Neural cell (in vitro differentiated cells): ENCODE results near the gene COL16A1. TPM values are rescaled to one million over a fixed set of nuclear protein-coding genes. Genes with fewer than 3 reads are reported as not detected.

ENCODE experiments used
- H2AFZ ChIP-seq: fragments of 200-600, 300-800 bp; sonication (generic), shearing (Covaris generic); 2 replicates; pipeline ENCODE4 v1.6.0; 2014; ENCODE audit warnings: low read depth, mild to moderate bottlenecking, antibody characterized with exemption, low read length, moderate library complexity
- H3F3A ChIP-seq: fragments of 200-600 bp; shearing (Covaris generic); 2 replicates; pipeline ENCODE4 v1.6.1; 2016; ENCODE audit warnings: mild to moderate bottlenecking, moderate library complexity, mixed read lengths, antibody characterized with exemption, low read length; ENCODE audit not compliant: insufficient read depth, poor library complexity, severe bottlenecking
- H3K27ac ChIP-seq: fragments of 200-600, 300-800 bp; sonication (generic), shearing (Covaris generic); 2 replicates; pipeline ENCODE4 v1.5.1; 2014; ENCODE audit warnings: mild to moderate bottlenecking, low read length, moderate library complexity
- H3K27me3 ChIP-seq: fragments of 300-800, 200-600 bp; sonication (generic), shearing (Covaris generic); 2 replicates; pipeline ENCODE4 v1.6.0; 2014; ENCODE audit warnings: mild to moderate bottlenecking, low read depth, low read length, moderate library complexity; ENCODE audit not compliant: insufficient read depth
- H3K36me3 ChIP-seq: fragments of 300-800, 200-600 bp; sonication (generic), shearing (Covaris generic); 2 replicates; pipeline ENCODE4 v1.5.1; 2014; ENCODE audit warnings: mild to moderate bottlenecking, antibody characterized with exemption, low read length, moderate library complexity; ENCODE audit not compliant: insufficient read depth
- H3K4me2 ChIP-seq: fragments of 300-800, 200-600 bp; sonication (generic), shearing (Covaris generic); 2 replicates; pipeline ENCODE4 v1.6.0; 2014; ENCODE audit warnings: mild to moderate bottlenecking, low read length
- H3K4me3 ChIP-seq: fragments of 300-800, 200-600 bp; sonication (generic), shearing (Covaris generic); 2 replicates; pipeline ENCODE4 v1.5.1; 2014; ENCODE audit warnings: mild to moderate bottlenecking, low read length, moderate library complexity
- H3K79me2 ChIP-seq: fragments of 200-600 bp; shearing (Covaris generic); replicated peaks from 2 replicates; pipeline ENCODE4 v1.6.0; 2014; ENCODE audit warnings: mild to moderate bottlenecking, low read length, moderate library complexity; ENCODE audit not compliant: insufficient read depth
- H3K9ac ChIP-seq: fragments of 300-800, 200-600 bp; sonication (generic), shearing (Covaris generic); 2 replicates; pipeline ENCODE4 v1.6.1; 2016; ENCODE audit warnings: mild to moderate bottlenecking, low read length, mixed read lengths
- H3K9me2 ChIP-seq: fragments of 200-600 bp; shearing (Covaris generic); 2 replicates; pipeline ENCODE4 v1.6.1; 2016; ENCODE audit warnings: mild to moderate bottlenecking, low read length, mixed read lengths; ENCODE audit not compliant: insufficient read depth
- H3K9me3 ChIP-seq: fragments of 200-600, 300-800 bp; sonication (generic), shearing (Covaris generic); 2 replicates; pipeline ENCODE4 v1.6.1; 2016; ENCODE audit warnings: mild to moderate bottlenecking, mixed run types, low read length, moderate library complexity, mixed read lengths
- H4K20me1 ChIP-seq: fragments of 200-600 bp; shearing (Covaris generic); 2 replicates; pipeline ENCODE4 v1.6.1; 2016; ENCODE audit warnings: mild to moderate bottlenecking, mixed run types; ENCODE audit not compliant: insufficient read depth
- EP300 ChIP-seq: fragments of 450-650 bp; conservative IDR thresholded peaks from 2 replicates; pipeline ENCODE4 v1.6.1; 2014; ENCODE audit warnings: antibody characterized with exemption, mild to moderate bottlenecking, moderate library complexity; ENCODE audit not compliant: poor library complexity, severe bottlenecking
- EZH2 ChIP-seq: fragments of 200-600, 300-800 bp; shearing (Covaris generic), sonication (generic); IDR thresholded peaks from 2 replicates; pipeline ENCODE4 v1.6.1; 2014; ENCODE audit warnings: antibody characterized with exemption, low read length, borderline replicate concordance, mild to moderate bottlenecking; ENCODE audit not compliant: insufficient read depth, poor library complexity, severe bottlenecking
- MXI1 ChIP-seq: fragments of 450-650 bp; conservative IDR thresholded peaks from 2 replicates; pipeline ENCODE4 v1.6.1; 2014; ENCODE audit warnings: antibody characterized with exemption, mild to moderate bottlenecking; ENCODE audit not compliant: poor library complexity, severe bottlenecking
- POLR2AphosphoS5 ChIP-seq: IDR thresholded peaks from 2 replicates; pipeline ENCODE4 v1.6.1; 2012
- RAD21 ChIP-seq: fragments of 450-650 bp; conservative IDR thresholded peaks from 2 replicates; pipeline ENCODE4 v1.6.1; 2014; ENCODE audit warnings: antibody characterized with exemption, mild to moderate bottlenecking, moderate library complexity
- REST ChIP-seq: IDR thresholded peaks from 2 replicates; pipeline ENCODE4 v1.6.1; 2012; ENCODE audit warnings: borderline replicate concordance
- SMC3 ChIP-seq: fragments of 450-650 bp; conservative IDR thresholded peaks from 2 replicates; pipeline ENCODE4 v1.6.1; 2014; ENCODE audit warnings: antibody characterized with exemption, mild to moderate bottlenecking, moderate library complexity; ENCODE audit not compliant: poor library complexity
- TAF1 ChIP-seq: IDR thresholded peaks from 2 replicates; pipeline ENCODE4 v1.6.1; 2012; ENCODE audit warnings: low read depth
- polyA plus RNA-seq: library from polyadenylated mRNA; depleted of rRNA; stranded (reverse); fragments of >200 nt; gene quantifications from 2 replicates; pipeline ENCODE4 v1.2.3, GENCODE V29; 2014
- TF ChIP-seq, protein P1 (sequence below): fragments of 450-650 bp; IDR thresholded peaks from 2 replicates; pipeline ENCODE4 v1.5.1; 2014; ENCODE audit warnings: antibody characterized with exemption, mild to moderate bottlenecking, moderate library complexity; ENCODE audit not compliant: poor library complexity, severe bottlenecking

COL16A1 gene
- polyA plus RNA-seq, 1 donor from 2014 or later, result 3.4 TPM

DNA sequence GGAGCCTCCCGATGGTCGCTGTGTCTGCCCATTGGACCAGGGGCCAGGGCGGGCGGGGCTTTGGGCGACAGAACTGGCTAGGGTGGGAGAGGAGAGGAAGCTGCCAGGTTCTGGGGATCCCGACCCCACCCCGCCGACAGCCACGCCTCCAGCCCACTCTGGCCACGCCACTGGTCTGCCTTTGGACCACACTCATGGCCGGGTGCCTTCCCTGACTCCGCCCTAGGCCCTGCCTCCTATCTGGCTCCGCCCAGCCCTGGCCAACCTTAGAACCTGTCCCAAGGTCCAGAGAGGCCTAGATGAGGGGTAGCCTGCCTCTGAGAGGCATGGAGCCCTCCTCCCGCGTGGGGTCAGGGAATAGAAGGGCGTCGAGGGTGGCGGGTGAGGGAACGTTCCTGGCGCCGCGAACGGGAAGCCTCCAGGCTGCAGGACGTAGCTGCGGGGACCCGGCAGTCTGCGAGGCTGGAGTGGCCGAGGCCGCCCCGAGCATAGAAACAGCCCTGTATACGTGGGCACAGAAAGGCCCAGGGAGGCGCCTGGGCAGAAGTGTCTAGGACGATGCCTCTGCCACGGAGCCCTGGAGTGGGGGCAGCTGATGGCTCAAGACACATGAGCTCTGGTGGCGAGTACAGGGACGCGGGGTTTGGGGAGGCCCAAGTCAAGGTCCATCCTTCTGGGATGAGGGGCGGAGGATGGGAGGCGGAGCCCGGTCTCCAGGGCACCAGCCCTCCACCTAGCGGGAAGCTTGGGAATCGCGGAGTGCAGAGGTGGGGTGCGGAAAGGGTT is 11.5 kb upstream of the COL16A1 start:
- Histone ChIP-seq H3K9ac (no peak overlapping the region), H3K27me3 (peaks cover 10% of the 10 kb centered on the region), H3K4me3 (no peak overlapping the region), H2AFZ (no peak overlapping the region), H3K79me2 (no peaks in the 10 kb centered on the region), H4K20me1 (no peaks in the 10 kb centered on the region), H3K9me3 (no peaks in the 10 kb centered on the region), H3K4me2 (no peak overlapping the region), H3K9me2 (no peaks in the 10 kb centered on the region), H3K36me3 (no peaks in the 10 kb centered on the region), H3F3A (no peaks in the 10 kb centered on the region), H3K27ac (no peak overlapping the region)
- peak; percentile 57 for TF ChIP-seq SMC3
- TF ChIP-seq MXI1, result no peak
- no peak for TF ChIP-seq TAF1
- TF ChIP-seq RAD21, result peak; percentile 36
- no peak for TF ChIP-seq EZH2
- no peak for TF ChIP-seq POLR2AphosphoS5
- TF ChIP-seq, protein P1, sequence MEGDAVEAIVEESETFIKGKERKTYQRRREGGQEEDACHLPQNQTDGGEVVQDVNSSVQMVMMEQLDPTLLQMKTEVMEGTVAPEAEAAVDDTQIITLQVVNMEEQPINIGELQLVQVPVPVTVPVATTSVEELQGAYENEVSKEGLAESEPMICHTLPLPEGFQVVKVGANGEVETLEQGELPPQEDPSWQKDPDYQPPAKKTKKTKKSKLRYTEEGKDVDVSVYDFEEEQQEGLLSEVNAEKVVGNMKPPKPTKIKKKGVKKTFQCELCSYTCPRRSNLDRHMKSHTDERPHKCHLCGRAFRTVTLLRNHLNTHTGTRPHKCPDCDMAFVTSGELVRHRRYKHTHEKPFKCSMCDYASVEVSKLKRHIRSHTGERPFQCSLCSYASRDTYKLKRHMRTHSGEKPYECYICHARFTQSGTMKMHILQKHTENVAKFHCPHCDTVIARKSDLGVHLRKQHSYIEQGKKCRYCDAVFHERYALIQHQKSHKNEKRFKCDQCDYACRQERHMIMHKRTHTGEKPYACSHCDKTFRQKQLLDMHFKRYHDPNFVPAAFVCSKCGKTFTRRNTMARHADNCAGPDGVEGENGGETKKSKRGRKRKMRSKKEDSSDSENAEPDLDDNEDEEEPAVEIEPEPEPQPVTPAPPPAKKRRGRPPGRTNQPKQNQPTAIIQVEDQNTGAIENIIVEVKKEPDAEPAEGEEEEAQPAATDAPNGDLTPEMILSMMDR, result peak; percentile 66
- TF ChIP-seq REST, result no peak
- no peak for TF ChIP-seq EP300

DNA sequence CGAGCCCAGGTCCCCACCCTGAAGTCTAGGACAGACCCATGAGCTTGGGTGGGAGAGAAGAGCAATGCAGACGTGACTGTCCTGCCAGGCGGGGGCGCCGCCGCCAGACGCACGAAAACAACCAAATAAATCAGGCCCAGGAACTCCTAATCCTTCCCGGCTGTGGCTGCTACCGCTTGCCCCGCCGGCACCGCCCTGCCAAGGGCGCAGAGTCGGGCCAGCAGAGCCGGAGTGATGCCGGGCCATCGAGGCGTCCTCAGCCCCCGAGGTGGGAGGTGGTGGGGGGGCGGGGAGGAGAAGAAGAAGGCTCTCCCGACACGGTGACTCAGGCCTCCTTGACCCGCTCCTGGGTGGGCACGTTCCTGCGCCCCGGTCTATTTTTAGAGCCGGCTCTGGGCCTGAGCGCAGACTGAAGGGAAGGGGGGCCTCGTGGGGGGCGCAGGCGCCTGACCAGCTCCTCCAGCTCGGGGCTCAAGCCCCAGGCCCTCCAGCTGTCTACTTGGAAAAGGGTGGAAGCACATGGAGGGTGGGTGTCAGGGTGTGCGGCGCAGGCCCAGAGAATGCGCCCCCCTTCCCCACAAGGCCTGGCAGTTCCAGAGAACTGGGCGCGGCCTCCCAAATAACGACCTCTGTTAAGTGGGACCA is 10.7 kb upstream of the COL16A1 start:
- Histone ChIP-seq H3K9me2 (no peaks in the 10 kb centered on the region), H3K9me3 (no peaks in the 10 kb centered on the region), H3K27ac (no peak overlapping the region), H3K4me2 (no peak overlapping the region), H3K9ac (no peak overlapping the region), H3F3A (no peaks in the 10 kb centered on the region), H3K79me2 (no peaks in the 10 kb centered on the region), H3K36me3 (no peaks in the 10 kb centered on the region), H4K20me1 (no peaks in the 10 kb centered on the region), H3K4me3 (no peak overlapping the region), H3K27me3 (peaks cover 10% of the 10 kb centered on the region), H2AFZ (no peak overlapping the region)
- TF ChIP-seq EP300 (no peak), EZH2 (no peak), TAF1 (no peak), RAD21 (no peak), SMC3 (no peak), POLR2AphosphoS5 (no peak), MXI1 (no peak), REST (no peak)
- TF ChIP-seq, protein P1, result no peak
